GM12864 (cell line): ENCODE data around the gene MAP2K5.

ENCODE experiments used
- DNase-seq: peaks from one replicate; pipeline ENCODE4 v3.0.0-alpha.2; 2011; ENCODE audit warnings: low read depth
- H3K4me3 ChIP-seq: 2 replicates; pipeline ENCODE4 v1.5.1; 2011; ENCODE audit warnings: mild to moderate bottlenecking, low read depth, low read length, control low read depth
- TF ChIP-seq, protein P1 (sequence below): IDR thresholded peaks from 2 replicates; pipeline ENCODE4 v1.5.1; 2011; ENCODE audit warnings: low read depth, mild to moderate bottlenecking, moderate library complexity, low read length, control low read depth, inconsistent platforms; ENCODE audit errors: missing control alignments

Gene MAP2K5

GRCh38 chr15:67579164-67579563, 36.7 kb downstream of the MAP2K5 start:
- DNase-seq, result no peak
- no peak overlapping the region for H3K4me3 ChIP-seq
- TF ChIP-seq, protein P1, sequence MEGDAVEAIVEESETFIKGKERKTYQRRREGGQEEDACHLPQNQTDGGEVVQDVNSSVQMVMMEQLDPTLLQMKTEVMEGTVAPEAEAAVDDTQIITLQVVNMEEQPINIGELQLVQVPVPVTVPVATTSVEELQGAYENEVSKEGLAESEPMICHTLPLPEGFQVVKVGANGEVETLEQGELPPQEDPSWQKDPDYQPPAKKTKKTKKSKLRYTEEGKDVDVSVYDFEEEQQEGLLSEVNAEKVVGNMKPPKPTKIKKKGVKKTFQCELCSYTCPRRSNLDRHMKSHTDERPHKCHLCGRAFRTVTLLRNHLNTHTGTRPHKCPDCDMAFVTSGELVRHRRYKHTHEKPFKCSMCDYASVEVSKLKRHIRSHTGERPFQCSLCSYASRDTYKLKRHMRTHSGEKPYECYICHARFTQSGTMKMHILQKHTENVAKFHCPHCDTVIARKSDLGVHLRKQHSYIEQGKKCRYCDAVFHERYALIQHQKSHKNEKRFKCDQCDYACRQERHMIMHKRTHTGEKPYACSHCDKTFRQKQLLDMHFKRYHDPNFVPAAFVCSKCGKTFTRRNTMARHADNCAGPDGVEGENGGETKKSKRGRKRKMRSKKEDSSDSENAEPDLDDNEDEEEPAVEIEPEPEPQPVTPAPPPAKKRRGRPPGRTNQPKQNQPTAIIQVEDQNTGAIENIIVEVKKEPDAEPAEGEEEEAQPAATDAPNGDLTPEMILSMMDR, result no peak

GRCh38 chr15:67579967-67580366, 37.5 kb downstream of the MAP2K5 start:
- TF ChIP-seq, protein P1, result no peak
- DNase-seq, result no peak

GRCh38 chr15:67584157-67584556, 41.7 kb downstream of the MAP2K5 start:
- TF ChIP-seq, protein P1, result no peak
- H3K4me3 ChIP-seq, result no peak overlapping the region
- DNase-seq, result no peak

More at GRCh38 chr15:67579967-67580366, 37.5 kb downstream of the MAP2K5 start:
- H3K4me3 ChIP-seq, result no peak overlapping the region

DNA sequence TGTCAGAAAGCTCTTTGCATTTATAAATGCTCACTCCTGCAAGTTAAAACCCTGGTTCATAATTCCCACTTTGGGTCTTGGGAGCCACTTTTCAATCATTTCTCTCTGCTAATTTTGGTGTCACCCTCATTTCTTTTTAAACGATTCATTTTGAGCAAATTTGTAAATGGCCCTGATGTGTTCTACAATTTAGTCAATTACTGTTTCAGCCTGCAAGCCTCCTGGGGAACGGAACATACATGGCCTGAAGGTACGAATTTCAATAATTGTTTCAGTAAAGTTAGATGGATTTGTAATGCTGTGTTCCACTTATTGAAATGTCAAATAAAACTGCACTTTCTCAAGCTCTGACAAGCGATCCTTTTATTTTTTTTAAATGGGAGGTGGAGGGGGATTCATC, 43.2 kb downstream of the MAP2K5 start:
- no peak for DNase-seq
- TF ChIP-seq, protein P1, result no peak
- H3K4me3 ChIP-seq, result no peak overlapping the region

- no peak for DNase-seq
- TF ChIP-seq, protein P1, result no peak
- H3K4me3 ChIP-seq, result no peak overlapping the region
Observed at GRCh38 chr15:67587331-67587730, 44.8 kb downstream of the MAP2K5 start.

DNA sequence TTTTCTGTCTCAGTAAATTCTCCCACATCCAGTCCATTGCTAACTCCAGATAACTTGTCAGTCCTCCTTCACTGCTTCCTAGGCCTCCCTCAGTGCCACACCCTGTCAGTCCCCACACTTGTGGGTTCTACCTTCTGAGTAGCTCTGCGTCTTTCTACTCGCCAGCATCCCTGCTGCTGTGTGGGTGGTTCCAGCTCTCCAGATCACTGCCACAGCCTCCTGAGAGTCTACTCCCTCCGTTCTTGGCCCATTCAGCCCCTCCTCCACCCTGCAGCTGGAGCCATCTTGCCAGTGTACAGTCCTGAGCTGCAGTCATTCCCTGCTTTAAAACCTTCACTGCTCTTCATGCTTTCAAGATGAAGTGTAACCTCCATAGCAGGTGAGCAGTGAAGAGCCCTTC, 45.3 kb downstream of the MAP2K5 start:
- no peak overlapping the region for H3K4me3 ChIP-seq
- no peak for DNase-seq
- TF ChIP-seq, protein P1, result no peak

GRCh38 chr15:67590191-67590590, 47.7 kb downstream of the MAP2K5 start:
- TF ChIP-seq, protein P1, result no peak
- DNase-seq, result no peak
- H3K4me3 ChIP-seq, result no peak overlapping the region
